ENCODE measurements around the gene MMP25.
A peak's percentile ranks its signal among the peaks of the same experiment; 100 is the strongest.

MMP25 gene

DNA sequence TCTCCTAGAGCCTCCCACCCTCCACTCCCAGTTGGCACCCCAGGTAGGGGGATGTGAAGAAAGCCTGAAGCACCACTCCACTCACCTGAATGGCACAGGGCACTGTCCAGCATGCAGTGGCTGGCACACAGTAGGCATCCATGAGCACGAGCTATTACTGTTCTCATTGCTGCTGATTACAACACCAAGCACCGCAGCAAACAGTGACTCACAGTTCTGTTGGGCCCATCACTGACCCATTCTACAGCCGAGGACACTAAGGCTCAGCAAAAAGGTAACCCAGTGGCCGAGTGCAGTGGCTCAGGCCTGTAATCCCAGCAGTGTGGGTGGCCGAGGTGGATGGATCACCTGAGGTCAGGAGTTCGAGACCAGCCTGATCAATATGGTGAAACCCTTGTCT, 50.0 kb downstream of the MMP25 start:
- Histone ChIP-seq H2AFZ (ENCODE audit: low read depth, low read length) (no peak overlapping the region), H3K4me1 (ENCODE audit: insufficient read depth, low read length) (peaks cover 3% of the 10 kb centered on the region), H3K27me3 (ENCODE audit: insufficient read depth, low read length) (peaks cover 16% of the 10 kb centered on the region), H3K9me3 (ENCODE audit: low read length) (no peaks in the 10 kb centered on the region), H3K36me3 (ENCODE audit: insufficient read depth, low read length) (no peaks in the 10 kb centered on the region), H3K4me3 (ENCODE audit: low read length) (no peak overlapping the region)

DNA sequence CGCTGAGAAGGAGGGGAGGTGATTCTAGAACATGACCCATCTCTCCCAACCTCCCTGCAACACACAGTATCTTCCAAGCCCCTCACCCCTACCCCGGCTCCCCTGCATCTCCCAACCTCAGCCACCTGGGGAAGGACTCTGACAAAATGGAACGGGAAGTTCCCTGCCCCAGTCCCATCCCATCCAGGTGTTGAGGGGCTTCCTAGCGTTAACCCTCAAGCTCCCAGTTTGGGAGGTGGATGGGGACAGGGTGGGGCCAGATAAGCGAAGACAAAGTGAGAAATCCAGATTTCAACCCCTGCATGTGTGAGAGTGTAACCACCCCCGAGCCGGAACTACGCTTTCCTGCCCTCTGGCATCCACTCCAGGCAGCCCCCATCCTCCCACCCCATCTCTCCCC, 50.9 kb downstream of the MMP25 start:
- Histone ChIP-seq H3K36me3 (ENCODE audit: insufficient read depth, low read length) (no peaks in the 10 kb centered on the region), H3K4me3 (ENCODE audit: low read length) (no peak overlapping the region), H3K4me1 (ENCODE audit: insufficient read depth, low read length) (peaks cover 8% of the 10 kb centered on the region), H3K9me3 (ENCODE audit: low read length) (no peaks in the 10 kb centered on the region), H2AFZ (ENCODE audit: low read depth, low read length) (no peak overlapping the region), H3K27me3 (ENCODE audit: insufficient read depth, low read length) (peaks cover 16% of the 10 kb centered on the region)

- Histone ChIP-seq H3K4me3 (ENCODE audit: low read length) (no peak within 1 kb of the TSS), H2AFZ (ENCODE audit: low read depth, low read length) (no peak within 1 kb of the TSS), H3K27me3 (ENCODE audit: insufficient read depth, low read length) (peaks cover 16% of the 10 kb centered on the region), H3K36me3 (ENCODE audit: insufficient read depth, low read length) (no peaks in the 10 kb centered on the region), H3K9me3 (ENCODE audit: low read length) (no peaks in the 10 kb centered on the region), H3K4me1 (ENCODE audit: insufficient read depth, low read length) (peaks cover 9% of the 10 kb centered on the region)
Observed at GRCh38 chr16:3098459-3099394, 52.4 kb downstream of the MMP25 start, which contains the start of gene ZSCAN10. TSS of gene ZSCAN10 (minus strand) at chr16:3099294. CDS start at chr16:3092937, 6,357 bp downstream.

DNA sequence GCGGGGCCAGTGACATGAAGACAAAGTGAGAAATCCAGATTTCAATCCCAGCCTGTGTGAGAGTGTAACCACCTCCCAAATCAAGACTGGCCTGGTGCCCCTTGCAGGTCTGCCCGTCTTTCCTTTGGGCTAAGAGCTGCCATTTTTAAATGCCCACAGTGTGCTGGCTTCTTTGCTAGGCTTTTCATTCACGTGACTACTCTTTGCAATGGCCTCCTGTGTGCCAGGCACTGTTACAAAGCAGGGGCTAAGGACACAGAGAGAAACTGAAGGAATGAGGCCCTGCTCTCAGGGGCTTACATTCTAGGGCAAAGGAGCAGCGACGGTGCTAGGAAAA, 53.0 kb downstream of the MMP25 start:
- no peaks in the 10 kb centered on the region for H3K36me3 ChIP-seq (ENCODE audit: insufficient read depth, low read length)
- peaks cover 9% of the 10 kb centered on the region for H3K4me1 ChIP-seq (ENCODE audit: insufficient read depth, low read length)
- no peak overlapping the region for H3K4me3 ChIP-seq (ENCODE audit: low read length)
- H3K9me3 ChIP-seq (ENCODE audit: low read length), result no peaks in the 10 kb centered on the region
- H2AFZ ChIP-seq (ENCODE audit: low read depth, low read length), result no peak overlapping the region
- peaks cover 16% of the 10 kb centered on the region for H3K27me3 ChIP-seq (ENCODE audit: insufficient read depth, low read length)

GRCh38 chr16:3099732-3100499, 53.6 kb downstream of the MMP25 start:
- Histone ChIP-seq H3K9me3 (ENCODE audit: low read length) (no peaks in the 10 kb centered on the region), H3K4me1 (ENCODE audit: insufficient read depth, low read length) (peaks cover 9% of the 10 kb centered on the region), H3K4me3 (ENCODE audit: low read length) (no peak overlapping the region), H2AFZ (ENCODE audit: low read depth, low read length) (no peak overlapping the region), H3K27me3 (ENCODE audit: insufficient read depth, low read length) (peaks cover 16% of the 10 kb centered on the region), H3K36me3 (ENCODE audit: insufficient read depth, low read length) (no peaks in the 10 kb centered on the region)

DNA sequence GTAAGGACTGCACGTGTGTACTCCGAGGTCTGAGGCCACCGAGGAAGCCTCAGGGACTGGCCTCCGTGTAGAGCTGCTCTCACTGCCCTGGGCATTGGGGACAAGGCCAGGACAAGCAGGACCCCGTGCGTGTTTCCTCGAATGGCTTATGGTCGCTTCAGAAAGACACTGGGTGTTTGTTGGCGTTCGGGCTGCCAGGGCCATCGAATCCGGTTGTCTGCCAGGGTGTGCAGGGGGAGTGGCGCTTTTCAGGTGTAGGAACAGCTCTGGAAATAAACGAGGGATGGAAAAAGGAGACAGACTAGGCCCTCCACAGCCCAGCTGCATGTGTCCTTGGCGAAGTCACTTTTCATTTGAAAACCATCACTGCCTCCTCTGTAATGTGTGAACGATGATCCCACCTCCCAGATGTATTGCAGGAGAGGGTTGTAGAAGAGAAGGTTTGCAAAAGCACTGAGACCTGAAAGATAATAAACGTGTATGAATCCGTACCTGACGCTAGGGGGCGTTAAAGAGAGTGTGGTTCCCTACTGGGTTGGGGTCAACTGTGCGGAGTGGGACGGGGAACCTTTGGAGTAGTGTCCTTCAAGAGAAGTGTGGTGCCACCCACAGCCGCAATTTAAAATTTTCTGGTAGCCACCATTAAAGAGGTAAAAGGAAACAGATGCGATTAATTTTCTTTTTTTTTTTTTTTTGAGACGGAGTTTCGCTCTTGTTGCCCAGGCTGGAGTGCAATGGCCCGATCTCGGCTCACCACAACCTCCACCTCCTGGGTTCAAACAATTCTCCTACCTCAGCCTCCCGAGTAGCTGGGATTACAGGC, 54.9 kb downstream of the MMP25 start:
- H3K36me3 ChIP-seq (ENCODE audit: insufficient read depth, low read length), result no peaks in the 10 kb centered on the region
- peaks cover 14% of the 10 kb centered on the region for H3K4me1 ChIP-seq (ENCODE audit: insufficient read depth, low read length)
- H3K9me3 ChIP-seq (ENCODE audit: low read length), result no peaks in the 10 kb centered on the region
- H3K27me3 ChIP-seq (ENCODE audit: insufficient read depth, low read length), result peaks cover 16% of the 10 kb centered on the region
- no peak overlapping the region for H2AFZ ChIP-seq (ENCODE audit: low read depth, low read length)
- no peak overlapping the region for H3K4me3 ChIP-seq (ENCODE audit: low read length)

DNA sequence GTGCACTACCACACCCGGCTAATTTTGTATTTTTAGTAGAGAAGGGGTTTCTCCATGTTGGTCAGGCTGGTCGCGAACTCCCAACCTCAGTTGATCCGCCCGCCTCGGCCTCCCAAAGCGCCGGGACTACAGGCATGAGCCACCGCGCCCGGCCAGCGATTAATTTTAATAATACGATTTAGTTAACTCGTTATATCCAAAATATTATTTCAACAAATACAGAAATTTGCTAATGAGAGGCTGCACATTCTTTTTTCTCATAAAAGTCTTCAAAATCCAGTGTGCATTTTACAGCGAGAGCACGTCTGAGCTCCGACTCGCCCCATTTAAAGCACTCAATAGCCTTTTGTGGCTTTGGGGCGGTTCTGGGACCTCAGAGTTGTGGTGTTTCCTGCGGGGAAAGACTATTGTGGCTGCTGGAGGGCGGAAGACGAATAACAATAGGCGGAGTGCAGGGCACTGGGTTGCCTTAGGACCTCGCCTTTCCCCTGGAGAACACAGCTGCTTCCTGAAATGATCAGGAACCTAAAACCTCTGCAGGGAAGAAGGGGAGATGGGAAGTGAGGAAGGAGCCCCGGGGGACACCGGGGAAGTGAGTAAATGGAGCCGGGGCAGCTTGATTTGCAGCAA, 55.6 kb downstream of the MMP25 start:
- no peak overlapping the region for H3K4me3 ChIP-seq (ENCODE audit: low read length)
- no peaks in the 10 kb centered on the region for H3K9me3 ChIP-seq (ENCODE audit: low read length)
- H3K36me3 ChIP-seq (ENCODE audit: insufficient read depth, low read length), result no peaks in the 10 kb centered on the region
- H3K27me3 ChIP-seq (ENCODE audit: insufficient read depth, low read length), result peaks cover 16% of the 10 kb centered on the region
- peak overlapping the region; percentile 21 for H2AFZ ChIP-seq (ENCODE audit: low read depth, low read length)
- H3K4me1 ChIP-seq (ENCODE audit: insufficient read depth, low read length), result peaks cover 14% of the 10 kb centered on the region

DNA sequence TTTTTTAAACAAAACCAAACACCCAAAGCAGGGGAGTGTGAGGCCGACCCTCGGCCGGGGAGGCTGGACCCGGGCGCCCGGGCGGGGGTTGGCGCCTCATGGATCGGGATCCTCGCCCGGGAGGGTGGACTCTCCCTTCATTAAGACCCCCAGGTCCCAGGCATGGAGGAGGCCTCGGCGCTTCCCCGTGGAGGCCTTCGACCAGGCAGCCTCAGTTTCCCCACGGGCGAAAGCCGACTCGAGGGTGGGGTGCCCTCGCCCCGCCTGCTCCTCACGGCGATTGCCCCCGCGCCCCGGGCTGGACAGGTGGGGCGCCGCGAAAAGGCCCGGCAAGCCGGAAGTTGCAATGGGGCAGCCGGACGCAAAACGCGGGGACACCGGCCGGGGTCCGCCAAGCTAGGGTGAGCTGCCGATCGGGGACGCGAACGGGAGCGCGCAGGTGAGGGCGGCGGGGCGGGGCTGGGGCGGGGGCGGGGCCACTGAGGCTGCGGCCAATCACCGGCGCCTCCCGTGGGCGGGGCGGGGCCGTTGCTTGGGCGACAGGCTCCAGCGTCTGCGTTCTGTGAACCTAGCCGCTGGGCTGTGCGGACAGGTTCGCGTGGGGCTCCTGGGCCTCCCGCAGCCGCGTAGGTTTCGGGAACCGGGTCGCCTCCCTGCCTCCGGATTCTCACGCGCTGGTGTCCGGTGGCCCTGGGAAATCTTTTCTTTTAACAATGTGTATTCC, 60.0 kb downstream of the MMP25 start:
- Histone ChIP-seq H3K4me1 (ENCODE audit: insufficient read depth, low read length) (peaks cover 14% of the 10 kb centered on the region), H2AFZ (ENCODE audit: low read depth, low read length) (peak overlapping the region; percentile 77), H3K4me3 (ENCODE audit: low read length) (peak overlapping the region; percentile 69), H3K36me3 (ENCODE audit: insufficient read depth, low read length) (no peaks in the 10 kb centered on the region), H3K9me3 (ENCODE audit: low read length) (no peaks in the 10 kb centered on the region), H3K27me3 (ENCODE audit: insufficient read depth, low read length) (no peaks in the 10 kb centered on the region)
